Type B pancreatic cell (in vitro differentiated cells): Measurements from ENCODE around the gene CTNNB1. TPM values are rescaled to one million over a fixed set of nuclear protein-coding genes. Genes with fewer than 3 reads are reported as not detected.

Experiments
- DNase-seq: peaks from one replicate; pipeline ENCODE4 v3.0.0; 2021; ENCODE audit warnings: mixed read lengths; ENCODE audit not compliant: unreplicated experiment; ENCODE audit errors: extremely low spot score
- H3K27ac Mint-ChIP-seq: 2 replicates; pipeline ENCODE4 v1.8.0; 2021; ENCODE audit warnings: mild to moderate bottlenecking, mixed read lengths
- H3K27me3 Mint-ChIP-seq: 2 replicates; pipeline ENCODE4 v1.8.0; 2021; ENCODE audit warnings: mixed read lengths
- H3K36me3 Mint-ChIP-seq: 2 replicates; pipeline ENCODE4 v1.8.0; 2021; ENCODE audit warnings: mixed read lengths
- H3K4me1 Mint-ChIP-seq: one replicate; pipeline ENCODE4 v1.8.0; 2021; ENCODE audit warnings: mixed read lengths; ENCODE audit not compliant: unreplicated experiment
- H3K4me3 Mint-ChIP-seq: 2 replicates; pipeline ENCODE4 v1.8.0; 2021; ENCODE audit warnings: mild to moderate bottlenecking, mixed read lengths
- H3K9me3 Mint-ChIP-seq: 2 replicates; pipeline ENCODE4 v1.8.0; 2021; ENCODE audit warnings: mixed read lengths
- total RNA-seq: library from RNA; stranded (reverse); gene quantifications from 2 replicates; pipeline ENCODE4 v1.2.1, GENCODE V29; 2021; ENCODE audit warnings: low replicate concordance
- TF ChIP-seq, protein P1 (sequence below): fragments of 200-600 bp; sonication (generic); conservative IDR thresholded peaks from 2 replicates; pipeline ENCODE4 v1.5.0; 2021; ENCODE audit warnings: antibody characterized with exemption, mild to moderate bottlenecking

Gene CTNNB1
- total RNA-seq, 1 donor from 2014 or later, result 471 TPM

GRCh38 chr3:41219424-41219823 is 20.1 kb downstream of the CTNNB1 start:
- H3K27ac Mint-ChIP-seq, result no peak overlapping the region
- H3K4me1 Mint-ChIP-seq, result peaks cover 48% of the 10 kb centered on the region
- no peaks in the 10 kb centered on the region for H3K27me3 Mint-ChIP-seq
- H3K36me3 Mint-ChIP-seq, result peaks cover 22% of the 10 kb centered on the region
- no peaks in the 10 kb centered on the region for H3K9me3 Mint-ChIP-seq
- no peak overlapping the region for H3K4me3 Mint-ChIP-seq
- no peak for DNase-seq
- TF ChIP-seq, protein P1, sequence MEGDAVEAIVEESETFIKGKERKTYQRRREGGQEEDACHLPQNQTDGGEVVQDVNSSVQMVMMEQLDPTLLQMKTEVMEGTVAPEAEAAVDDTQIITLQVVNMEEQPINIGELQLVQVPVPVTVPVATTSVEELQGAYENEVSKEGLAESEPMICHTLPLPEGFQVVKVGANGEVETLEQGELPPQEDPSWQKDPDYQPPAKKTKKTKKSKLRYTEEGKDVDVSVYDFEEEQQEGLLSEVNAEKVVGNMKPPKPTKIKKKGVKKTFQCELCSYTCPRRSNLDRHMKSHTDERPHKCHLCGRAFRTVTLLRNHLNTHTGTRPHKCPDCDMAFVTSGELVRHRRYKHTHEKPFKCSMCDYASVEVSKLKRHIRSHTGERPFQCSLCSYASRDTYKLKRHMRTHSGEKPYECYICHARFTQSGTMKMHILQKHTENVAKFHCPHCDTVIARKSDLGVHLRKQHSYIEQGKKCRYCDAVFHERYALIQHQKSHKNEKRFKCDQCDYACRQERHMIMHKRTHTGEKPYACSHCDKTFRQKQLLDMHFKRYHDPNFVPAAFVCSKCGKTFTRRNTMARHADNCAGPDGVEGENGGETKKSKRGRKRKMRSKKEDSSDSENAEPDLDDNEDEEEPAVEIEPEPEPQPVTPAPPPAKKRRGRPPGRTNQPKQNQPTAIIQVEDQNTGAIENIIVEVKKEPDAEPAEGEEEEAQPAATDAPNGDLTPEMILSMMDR, result no peak

DNA sequence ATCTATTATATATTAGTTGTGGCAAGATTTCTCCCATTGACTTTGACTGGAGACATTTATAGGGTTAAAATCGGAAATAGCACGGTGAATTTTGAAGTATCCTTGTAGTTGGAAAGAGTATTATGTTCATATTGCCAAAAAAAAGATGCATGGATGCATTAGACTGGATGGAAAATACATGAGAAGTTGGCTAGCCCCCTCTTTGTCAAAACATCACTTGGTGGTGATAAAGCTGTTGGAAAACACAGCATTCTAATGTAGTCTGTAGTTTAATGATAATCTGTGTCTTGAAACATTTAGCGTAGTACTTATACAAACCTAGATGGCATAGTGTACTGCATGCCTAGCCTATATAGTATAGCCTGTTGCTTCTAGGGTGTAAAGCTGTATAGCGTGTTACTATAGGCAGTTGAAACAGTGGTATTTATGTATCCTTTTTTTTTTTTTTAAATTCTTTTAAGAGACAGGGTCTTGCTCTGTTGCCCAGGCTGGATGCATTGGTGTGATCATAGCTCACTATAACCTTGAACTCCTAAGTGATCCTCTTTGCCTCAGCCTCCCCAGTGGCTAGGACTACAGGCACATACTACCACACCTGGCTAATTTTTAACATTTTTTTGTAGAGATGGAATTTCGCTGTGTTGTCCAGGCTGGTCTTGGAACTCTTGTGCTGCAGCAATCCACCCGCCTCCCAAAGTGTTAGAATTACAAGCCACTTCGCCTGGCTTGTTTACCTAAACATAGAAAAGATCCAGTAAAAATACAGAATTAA is 21.8 kb downstream of the CTNNB1 start:
- H3K27ac Mint-ChIP-seq, result no peak overlapping the region
- peaks cover 39% of the 10 kb centered on the region for H3K4me1 Mint-ChIP-seq
- no peaks in the 10 kb centered on the region for H3K9me3 Mint-ChIP-seq
- peaks cover 32% of the 10 kb centered on the region for H3K36me3 Mint-ChIP-seq
- H3K27me3 Mint-ChIP-seq, result no peaks in the 10 kb centered on the region
- no peak for DNase-seq
- H3K4me3 Mint-ChIP-seq, result no peak overlapping the region
- TF ChIP-seq, protein P1, result no peak

DNA sequence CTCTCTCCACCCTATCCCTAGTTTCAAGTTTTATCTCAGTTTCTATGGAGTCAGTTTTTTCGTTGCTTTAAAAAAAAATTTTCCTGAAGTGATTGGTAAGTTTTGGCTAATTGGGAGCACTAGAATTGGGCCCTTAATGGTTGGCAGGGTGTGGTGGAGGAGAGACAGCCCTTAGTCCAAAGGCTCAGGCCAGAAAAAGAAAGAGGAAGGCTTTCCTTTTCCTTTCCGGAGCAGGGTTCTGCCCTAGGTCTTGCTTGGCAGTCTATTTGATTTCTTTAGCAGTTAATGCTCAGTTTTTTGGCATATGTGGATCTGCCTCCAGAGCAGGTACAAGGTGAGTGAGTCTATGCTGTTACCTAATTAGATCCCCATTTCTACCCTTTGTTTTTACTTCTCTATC is 22.7 kb downstream of the CTNNB1 start:
- H3K4me3 Mint-ChIP-seq, result no peak overlapping the region
- TF ChIP-seq, protein P1, result no peak
- DNase-seq, result no peak
- H3K27ac Mint-ChIP-seq, result no peak overlapping the region
- peaks cover 41% of the 10 kb centered on the region for H3K36me3 Mint-ChIP-seq
- no peaks in the 10 kb centered on the region for H3K9me3 Mint-ChIP-seq
- H3K4me1 Mint-ChIP-seq, result peaks cover 33% of the 10 kb centered on the region
- no peaks in the 10 kb centered on the region for H3K27me3 Mint-ChIP-seq

- TF ChIP-seq, protein P1, result no peak
- no peak for DNase-seq
- Mint-ChIP-seq H3K4me3 (no peak overlapping the region), H3K9me3 (no peaks in the 10 kb centered on the region), H3K27ac (no peak overlapping the region), H3K36me3 (peaks cover 46% of the 10 kb centered on the region), H3K27me3 (no peaks in the 10 kb centered on the region), H3K4me1 (peaks cover 30% of the 10 kb centered on the region)
These were observed 23.2 kb downstream of the CTNNB1 start for GRCh38 chr3:41222501-41222900.

DNA sequence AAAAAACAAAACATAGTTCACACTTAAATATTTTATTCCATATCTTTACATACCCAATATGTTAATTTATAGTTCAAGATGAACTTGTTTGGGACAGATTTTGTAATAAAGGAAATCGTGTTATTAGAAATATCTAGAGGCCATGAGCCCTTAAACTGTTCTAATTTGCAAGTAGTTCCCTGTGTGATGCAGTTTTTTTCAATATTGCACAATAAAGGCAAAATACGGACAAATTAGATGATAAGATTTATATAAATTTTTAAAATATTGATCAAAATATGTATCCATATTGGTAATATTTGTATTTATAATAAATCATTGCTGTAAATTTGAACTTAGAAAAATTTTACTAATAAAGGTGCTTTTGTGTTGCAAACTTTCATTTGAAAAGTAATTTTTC is 23.8 kb downstream of the CTNNB1 start:
- peaks cover 26% of the 10 kb centered on the region for H3K4me1 Mint-ChIP-seq
- H3K27me3 Mint-ChIP-seq, result no peaks in the 10 kb centered on the region
- peaks cover 52% of the 10 kb centered on the region for H3K36me3 Mint-ChIP-seq
- TF ChIP-seq, protein P1, result no peak
- no peak overlapping the region for H3K4me3 Mint-ChIP-seq
- no peak for DNase-seq
- no peaks in the 10 kb centered on the region for H3K9me3 Mint-ChIP-seq
- no peak overlapping the region for H3K27ac Mint-ChIP-seq
